Measurements from ENCODE around the gene PRSS21.

DNA sequence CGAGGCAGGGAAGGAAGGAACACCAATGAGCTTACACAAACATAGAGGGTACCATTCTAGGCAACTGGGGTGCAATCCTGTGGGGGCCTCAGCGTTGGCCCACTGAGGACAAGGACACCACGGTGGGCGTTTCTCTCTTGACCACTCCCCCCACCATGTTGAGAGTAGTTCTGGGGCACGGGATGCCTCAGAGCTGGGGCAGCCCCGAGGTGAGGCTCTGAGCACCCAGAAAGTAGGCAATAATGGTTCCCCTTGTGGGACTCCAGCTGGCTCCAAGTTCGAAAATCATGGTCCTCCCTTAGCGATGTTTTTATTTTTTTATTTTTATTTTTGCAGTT is 5.1 kb downstream of the PRSS21 start:
- TF ChIP-seq, protein P1, sequence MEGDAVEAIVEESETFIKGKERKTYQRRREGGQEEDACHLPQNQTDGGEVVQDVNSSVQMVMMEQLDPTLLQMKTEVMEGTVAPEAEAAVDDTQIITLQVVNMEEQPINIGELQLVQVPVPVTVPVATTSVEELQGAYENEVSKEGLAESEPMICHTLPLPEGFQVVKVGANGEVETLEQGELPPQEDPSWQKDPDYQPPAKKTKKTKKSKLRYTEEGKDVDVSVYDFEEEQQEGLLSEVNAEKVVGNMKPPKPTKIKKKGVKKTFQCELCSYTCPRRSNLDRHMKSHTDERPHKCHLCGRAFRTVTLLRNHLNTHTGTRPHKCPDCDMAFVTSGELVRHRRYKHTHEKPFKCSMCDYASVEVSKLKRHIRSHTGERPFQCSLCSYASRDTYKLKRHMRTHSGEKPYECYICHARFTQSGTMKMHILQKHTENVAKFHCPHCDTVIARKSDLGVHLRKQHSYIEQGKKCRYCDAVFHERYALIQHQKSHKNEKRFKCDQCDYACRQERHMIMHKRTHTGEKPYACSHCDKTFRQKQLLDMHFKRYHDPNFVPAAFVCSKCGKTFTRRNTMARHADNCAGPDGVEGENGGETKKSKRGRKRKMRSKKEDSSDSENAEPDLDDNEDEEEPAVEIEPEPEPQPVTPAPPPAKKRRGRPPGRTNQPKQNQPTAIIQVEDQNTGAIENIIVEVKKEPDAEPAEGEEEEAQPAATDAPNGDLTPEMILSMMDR (IDR thresholded peaks at IDR 0.05): no peak
- no peak for TF ChIP-seq POLR2A (IDR thresholded peaks at IDR 0.05)
